ENCODE results near the gene SYPL2. TPM values are rescaled to one million over a fixed set of nuclear protein-coding genes. Genes with fewer than 3 reads are reported as not detected.

The SYPL2 gene
- total and polyA plus RNA-seq, 2 donors (not counting 1 experiment from before 2014, with no cell fraction given) = not detected

GRCh38 chr1:109438798-109439297 lies 27.5 kb upstream of the SYPL2 start:
- no peak overlapping the region for H3K4me3 ChIP-seq (ENCODE audit: control extremely low read depth in 1 of 5, extremely low read depth in 1 of 5, insufficient read depth in 1 of 5, low read depth in 2 of 5, low read length in 4 of 5)
- TF ChIP-seq, protein P1, sequence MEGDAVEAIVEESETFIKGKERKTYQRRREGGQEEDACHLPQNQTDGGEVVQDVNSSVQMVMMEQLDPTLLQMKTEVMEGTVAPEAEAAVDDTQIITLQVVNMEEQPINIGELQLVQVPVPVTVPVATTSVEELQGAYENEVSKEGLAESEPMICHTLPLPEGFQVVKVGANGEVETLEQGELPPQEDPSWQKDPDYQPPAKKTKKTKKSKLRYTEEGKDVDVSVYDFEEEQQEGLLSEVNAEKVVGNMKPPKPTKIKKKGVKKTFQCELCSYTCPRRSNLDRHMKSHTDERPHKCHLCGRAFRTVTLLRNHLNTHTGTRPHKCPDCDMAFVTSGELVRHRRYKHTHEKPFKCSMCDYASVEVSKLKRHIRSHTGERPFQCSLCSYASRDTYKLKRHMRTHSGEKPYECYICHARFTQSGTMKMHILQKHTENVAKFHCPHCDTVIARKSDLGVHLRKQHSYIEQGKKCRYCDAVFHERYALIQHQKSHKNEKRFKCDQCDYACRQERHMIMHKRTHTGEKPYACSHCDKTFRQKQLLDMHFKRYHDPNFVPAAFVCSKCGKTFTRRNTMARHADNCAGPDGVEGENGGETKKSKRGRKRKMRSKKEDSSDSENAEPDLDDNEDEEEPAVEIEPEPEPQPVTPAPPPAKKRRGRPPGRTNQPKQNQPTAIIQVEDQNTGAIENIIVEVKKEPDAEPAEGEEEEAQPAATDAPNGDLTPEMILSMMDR (IDR thresholded peaks at IDR 0.05) = no peak
- no peak for TF ChIP-seq EZH2 (IDR thresholded peaks at IDR 0.05; ENCODE audit: borderline replicate concordance, insufficient read depth, low read depth, low read length, poor library complexity, severe bottlenecking)
- H3K9me3 Mint-ChIP-seq (ENCODE audit: insufficient read depth) = no peaks in the 10 kb centered on the region
- ATAC-seq (ENCODE audit: low read depth) = no peak
- H3K27me3 Mint-ChIP-seq = peaks cover 13% of the 10 kb centered on the region
- intact Hi-C loops (cut with micrococcal nuclease) = no loop called here
- peaks cover 0 to 25% (median 12%) of the 10 kb centered on the region in 4 experiments for H3K27me3 ChIP-seq (replicated peaks in 1 of 4; ENCODE audit: control extremely low read depth in 1 of 4, control insufficient read depth in 3 of 4, insufficient read depth in 4 of 4, low read length in 3 of 4)
- no peak overlapping the region for H3K9ac ChIP-seq (ENCODE audit: low read length)
- no peaks in the 10 kb centered on the region for H4K20me1 ChIP-seq (ENCODE audit: control insufficient read depth, insufficient read depth, low read length, poor library complexity, severe bottlenecking)
- no peak overlapping the region for H3K27ac Mint-ChIP-seq
- H3K4me1 Mint-ChIP-seq = no peaks in the 10 kb centered on the region
- no peaks in the 10 kb centered on the region for H3K79me2 ChIP-seq (ENCODE audit: control insufficient read depth, insufficient read depth, low read length)
- no peaks in the 10 kb centered on the region for H3K4me1 ChIP-seq (ENCODE audit: control insufficient read depth in 2 of 2, insufficient read depth in 2 of 2, low read length in 2 of 2)
- DNase-seq = no peak
- H2AFZ ChIP-seq (ENCODE audit: insufficient read depth, low read depth, low read length, poor library complexity, severe bottlenecking) = no peak overlapping the region
- ChIA-PET CTCF (no interaction called here), POLR2A (no interaction called here)
- no peak overlapping the region for H3K4me3 Mint-ChIP-seq
- H3K36me3 ChIP-seq (replicated peaks in 1 of 2; ENCODE audit: control extremely low read depth in 1 of 2, control insufficient read depth in 1 of 2, extremely low read depth in 1 of 2, insufficient read depth in 2 of 2, low read length in 1 of 2) = no peaks in the 10 kb centered on the region
- WGBS (ENCODE audit: insufficient coverage) = 67% methylated on average over 1 of the region's 3 CpGs
- H3K4me2 ChIP-seq (replicated peaks; ENCODE audit: low read depth, low read length, poor library complexity, severe bottlenecking) = no peak overlapping the region
- no peak overlapping the region for H3K27ac ChIP-seq (ENCODE audit: low read length in 2 of 2)
- peaks cover 0 to 7% (median 2%) of the 10 kb centered on the region in 3 donors for H3K9me3 ChIP-seq (ENCODE audit: control extremely low read depth in 1 of 3, control insufficient read depth in 2 of 3, insufficient read depth in 1 of 3, low read length in 2 of 3)

DNA sequence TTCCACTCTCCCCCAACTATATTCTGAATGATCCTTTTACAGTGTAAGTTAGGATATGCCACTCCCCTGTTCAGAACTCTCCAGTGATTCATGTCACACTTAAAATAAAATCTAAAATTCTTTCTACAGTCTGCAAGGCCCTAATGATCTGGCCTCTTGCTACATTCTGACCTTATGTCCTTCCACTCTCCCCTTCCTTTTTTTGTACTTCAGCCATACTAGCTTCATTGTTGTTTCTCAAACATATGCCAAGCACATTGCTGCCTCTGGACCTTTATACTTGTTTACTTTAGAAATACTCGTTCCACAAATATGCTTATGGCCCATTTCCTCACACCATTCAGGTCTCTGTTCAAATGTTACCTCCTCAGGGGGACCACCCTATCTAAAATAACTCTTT lies 25.3 kb upstream of the SYPL2 start:
- H3K27me3 Mint-ChIP-seq = peaks cover 5% of the 10 kb centered on the region
- H3K4me1 Mint-ChIP-seq = no peaks in the 10 kb centered on the region
- no peaks in the 10 kb centered on the region for H3K4me1 ChIP-seq (ENCODE audit: control insufficient read depth in 2 of 2, insufficient read depth in 2 of 2, low read length in 2 of 2)
- TF ChIP-seq, protein P1 (IDR thresholded peaks at IDR 0.05) = no peak
- TF ChIP-seq EZH2 (IDR thresholded peaks at IDR 0.05; ENCODE audit: borderline replicate concordance, insufficient read depth, low read depth, low read length, poor library complexity, severe bottlenecking) = no peak
- H3K9me3 Mint-ChIP-seq (ENCODE audit: insufficient read depth) = no peaks in the 10 kb centered on the region
- H3K79me2 ChIP-seq (ENCODE audit: control insufficient read depth, insufficient read depth, low read length) = no peaks in the 10 kb centered on the region
- no peak overlapping the region for H3K4me3 Mint-ChIP-seq
- ATAC-seq (ENCODE audit: low read depth) = no peak
- H3K36me3 ChIP-seq (replicated peaks in 1 of 2; ENCODE audit: control extremely low read depth in 1 of 2, control insufficient read depth in 1 of 2, extremely low read depth in 1 of 2, insufficient read depth in 2 of 2, low read length in 1 of 2) = no peaks in the 10 kb centered on the region
- DNase-seq = no peak
- no peak overlapping the region for H3K4me2 ChIP-seq (replicated peaks; ENCODE audit: low read depth, low read length, poor library complexity, severe bottlenecking)
- H3K27ac Mint-ChIP-seq = no peak overlapping the region
- ChIA-PET POLR2A (no interaction called here), CTCF (no interaction called here)
- no peaks in the 10 kb centered on the region for H4K20me1 ChIP-seq (ENCODE audit: control insufficient read depth, insufficient read depth, low read length, poor library complexity, severe bottlenecking)
- H3K9me3 ChIP-seq (ENCODE audit: control extremely low read depth in 1 of 3, control insufficient read depth in 2 of 3, insufficient read depth in 1 of 3, low read length in 2 of 3) = no peaks in the 10 kb centered on the region
- 57% methylated on average over 1 of the region's 1 CpG for WGBS (ENCODE audit: insufficient coverage)
- peaks cover 0 to 22% (median 18%) of the 10 kb centered on the region in 4 experiments for H3K27me3 ChIP-seq (replicated peaks in 1 of 4; ENCODE audit: control extremely low read depth in 1 of 4, control insufficient read depth in 3 of 4, insufficient read depth in 4 of 4, low read length in 3 of 4)
- no peak overlapping the region for H2AFZ ChIP-seq (ENCODE audit: insufficient read depth, low read depth, low read length, poor library complexity, severe bottlenecking)
- H3K4me3 ChIP-seq (ENCODE audit: control extremely low read depth in 1 of 5, extremely low read depth in 1 of 5, insufficient read depth in 1 of 5, low read depth in 2 of 5, low read length in 4 of 5) = no peak overlapping the region
- intact Hi-C loops (cut with micrococcal nuclease) = no loop called here
- H3K9ac ChIP-seq (ENCODE audit: low read length) = no peak overlapping the region
- H3K27ac ChIP-seq (ENCODE audit: low read length in 2 of 2) = no peak overlapping the region

Measured in B cell (primary cell).